Loucy (cell line): Measurements from ENCODE around the gene GRB10.

ENCODE experiments used
- H2AFZ ChIP-seq: fragments of 200-600 bp; sonication (generic); 2 replicates; pipeline ENCODE4 v1.6.0; 2016; ENCODE audit warnings: antibody characterized with exemption, mild to moderate bottlenecking, low read length, moderate library complexity
- H3F3A ChIP-seq: fragments of 200-600 bp; 2 replicates; pipeline ENCODE4 v1.6.0; 2016; ENCODE audit warnings: antibody characterized with exemption, low read depth, mild to moderate bottlenecking
- H3K27me3 ChIP-seq: fragments of 200-600 bp; sonication (generic); 2 replicates; pipeline ENCODE4 v1.6.1; 2014; ENCODE audit warnings: low read length, mild to moderate bottlenecking; ENCODE audit not compliant: insufficient read depth, poor library complexity, severe bottlenecking
- H3K36me3 ChIP-seq: fragments of 200-600 bp; sonication (generic); 2 replicates; pipeline ENCODE4 v1.6.1; 2016; ENCODE audit warnings: low read length; ENCODE audit not compliant: insufficient read depth
- H3K4me1 ChIP-seq: fragments of 200-600 bp; sonication (generic); 2 replicates; pipeline ENCODE4 v1.5.1; 2014; ENCODE audit warnings: low read length, mild to moderate bottlenecking; ENCODE audit not compliant: insufficient read depth, poor library complexity, severe bottlenecking
- H3K4me2 ChIP-seq: fragments of 200-600 bp; sonication (generic); 2 replicates; pipeline ENCODE4 v1.6.0; 2014; ENCODE audit warnings: antibody characterized with exemption, low read length, low read depth, mild to moderate bottlenecking; ENCODE audit not compliant: poor library complexity, severe bottlenecking
- H3K4me3 ChIP-seq: fragments of 200-600 bp; sonication (generic); 2 replicates; pipeline ENCODE4 v1.5.1; 2014; ENCODE audit warnings: low read length, mild to moderate bottlenecking, mixed read lengths; ENCODE audit not compliant: poor library complexity, severe bottlenecking
- H3K79me2 ChIP-seq: fragments of 200-600 bp; sonication (generic); 2 replicates; pipeline ENCODE4 v1.6.1; 2014; ENCODE audit warnings: low read length; ENCODE audit not compliant: insufficient read depth
- H3K9ac ChIP-seq: fragments of 200-600 bp; sonication (generic); 2 replicates; pipeline ENCODE4 v1.6.0; 2014; ENCODE audit warnings: mild to moderate bottlenecking, low read depth, low read length, moderate library complexity; ENCODE audit not compliant: poor library complexity, severe bottlenecking
- H3K9me2 ChIP-seq: fragments of 200-600 bp; sonication (generic); replicated peaks from 2 replicates; pipeline ENCODE4 v1.6.1; 2016; ENCODE audit warnings: low read depth, low read length, mixed read lengths
- H3K9me3 ChIP-seq: fragments of 200-600 bp; sonication (generic); 2 replicates; pipeline ENCODE4 v1.6.1; 2014; ENCODE audit warnings: mild to moderate bottlenecking, antibody characterized with exemption, low read length, low read depth; ENCODE audit not compliant: insufficient read depth
- H4K20me1 ChIP-seq: fragments of 200-600 bp; sonication (generic); 2 replicates; pipeline ENCODE4 v1.6.0; 2014; ENCODE audit warnings: antibody characterized with exemption, low read length, mild to moderate bottlenecking; ENCODE audit not compliant: insufficient read depth, poor library complexity, severe bottlenecking
- CTCF ChIP-seq: fragments of 200-600 bp; sonication (generic); conservative IDR thresholded peaks from 2 replicates; pipeline ENCODE4 v1.5.1; 2014; ENCODE audit warnings: mild to moderate bottlenecking, antibody characterized with exemption, low read length
- EZH2phosphoT487 ChIP-seq: fragments of 200-600 bp; IDR thresholded peaks from 2 replicates; pipeline ENCODE4 v1.6.1; 2018; ENCODE audit warnings: antibody characterized with exemption, mild to moderate bottlenecking, moderate library complexity, borderline replicate concordance

The GRB10 gene

GRCh38 chr7:50795831-50796230 is 13.1 kb upstream of the GRB10 start:
- TF ChIP-seq EZH2phosphoT487 (no peak), CTCF (peak; percentile 18; the same call in 1 of the 2 replicates)
- H3K79me2 ChIP-seq = no peaks in the 10 kb centered on the region
- H3K4me2 ChIP-seq = no peak overlapping the region
- H2AFZ ChIP-seq = no peak overlapping the region
- no peaks in the 10 kb centered on the region for H3K27me3 ChIP-seq
- no peaks in the 10 kb centered on the region for H3K4me1 ChIP-seq
- H4K20me1 ChIP-seq = no peaks in the 10 kb centered on the region
- H3K9me3 ChIP-seq = no peaks in the 10 kb centered on the region
- no peaks in the 10 kb centered on the region for H3F3A ChIP-seq
- H3K4me3 ChIP-seq = no peak overlapping the region
- no peaks in the 10 kb centered on the region for H3K36me3 ChIP-seq
- H3K9ac ChIP-seq = no peak overlapping the region
- no peaks in the 10 kb centered on the region for H3K9me2 ChIP-seq

- Histone ChIP-seq H3K4me1 (no peaks in the 10 kb centered on the region), H3K36me3 (no peaks in the 10 kb centered on the region), H3K9ac (no peak overlapping the region), H3F3A (no peaks in the 10 kb centered on the region), H3K9me2 (no peaks in the 10 kb centered on the region), H3K9me3 (no peaks in the 10 kb centered on the region), H4K20me1 (no peaks in the 10 kb centered on the region), H2AFZ (no peak overlapping the region), H3K4me2 (no peak overlapping the region), H3K79me2 (no peaks in the 10 kb centered on the region), H3K4me3 (no peak overlapping the region), H3K27me3 (no peaks in the 10 kb centered on the region)
- TF ChIP-seq CTCF = no peak
- TF ChIP-seq EZH2phosphoT487 = no peak
These were observed 12.6 kb upstream of the GRB10 start for GRCh38 chr7:50795253-50795652.

- Histone ChIP-seq H2AFZ (no peak overlapping the region), H3K4me3 (no peak overlapping the region), H3K79me2 (no peaks in the 10 kb centered on the region)
These were observed 11.4 kb upstream of the GRB10 start for GRCh38 chr7:50793947-50794570.

More at GRCh38 chr7:50793947-50794570, 11.4 kb upstream of the GRB10 start:
- no peaks in the 10 kb centered on the region for H3K36me3 ChIP-seq
- H3K27me3 ChIP-seq = no peaks in the 10 kb centered on the region
- no peaks in the 10 kb centered on the region for H3K9me3 ChIP-seq
- no peak overlapping the region for H3K4me2 ChIP-seq
- no peaks in the 10 kb centered on the region for H4K20me1 ChIP-seq
- TF ChIP-seq CTCF = no peak
- H3K9me2 ChIP-seq = no peaks in the 10 kb centered on the region
- H3F3A ChIP-seq = no peaks in the 10 kb centered on the region
- no peaks in the 10 kb centered on the region for H3K4me1 ChIP-seq
- H3K9ac ChIP-seq = no peak overlapping the region
